GM18507 (cell line): ENCODE data around the gene THY1.
"Not testable (repeated sequence)": the region's sequence is repeated elsewhere in the genome, so short reads cannot be mapped to it uniquely, and the experiment has no call there.

ENCODE experiments used
- DNase-seq: peaks from one replicate; pipeline ENCODE4 v3.0.0; 2011; ENCODE audit warnings: low read depth; ENCODE audit not compliant: insufficient read length; ENCODE audit errors: extremely low spot score
- FAIRE-seq: peaks from 2 replicates; lab custom pipeline; 2011; peaks lifted over from hg19 to GRCh38; lab: Jason Lieb, UNC

THY1 gene

GRCh38 chr11:119446871-119447663 lies 24.1 kb upstream of the THY1 start:
- FAIRE-seq = no peak

GRCh38 chr11:119446434-119446833 lies 23.5 kb upstream of the THY1 start:
- DNase-seq = no peak
- FAIRE-seq = no peak

More at GRCh38 chr11:119446871-119447663, 24.1 kb upstream of the THY1 start:
- DNase-seq = no peak

- DNase-seq (no peak), FAIRE-seq (no peak)
Measured at GRCh38 chr11:119445850-119446249, 22.9 kb upstream of the THY1 start.

- DNase-seq = no peak
- no peak for FAIRE-seq
Measured at GRCh38 chr11:119445379-119445778, 22.4 kb upstream of the THY1 start.

GRCh38 chr11:119441898-119442243 lies 18.9 kb upstream of the THY1 start:
- FAIRE-seq (no peak), DNase-seq (no peak)

- DNase-seq = no peak
- no peak for FAIRE-seq
Measured at GRCh38 chr11:119438599-119438998, 15.6 kb upstream of the THY1 start.

GRCh38 chr11:119437521-119437920 lies 14.5 kb upstream of the THY1 start:
- FAIRE-seq, DNase-seq: not testable (repeated sequence)

- DNase-seq (no peak), FAIRE-seq (no peak)
Measured at GRCh38 chr11:119436711-119437110, 13.7 kb upstream of the THY1 start.

- DNase-seq (no peak), FAIRE-seq (no peak)
Measured at GRCh38 chr11:119436093-119436492, 13.1 kb upstream of the THY1 start.

GRCh38 chr11:119434591-119435330 lies 11.8 kb upstream of the THY1 start:
- FAIRE-seq (no peak), DNase-seq (no peak)

- no peak for DNase-seq
- no peak for FAIRE-seq
Measured at GRCh38 chr11:119433358-119433725, 10.4 kb upstream of the THY1 start.

- FAIRE-seq (no peak), DNase-seq (no peak)
Measured at GRCh38 chr11:119432484-119433357, 9.7 kb upstream of the THY1 start.

- FAIRE-seq (no peak), DNase-seq (no peak)
Measured at GRCh38 chr11:119431523-119431922, 8.6 kb upstream of the THY1 start.

- no peak for FAIRE-seq
- no peak for DNase-seq
Measured at GRCh38 chr11:119427279-119427678, 4.3 kb upstream of the THY1 start.

- no peak for FAIRE-seq
Measured at GRCh38 chr11:119426142-119426541, 3.2 kb upstream of the THY1 start.

GRCh38 chr11:119424775-119425174 lies 1.8 kb upstream of the THY1 start:
- DNase-seq (no peak), FAIRE-seq (no peak)

More at GRCh38 chr11:119426142-119426541, 3.2 kb upstream of the THY1 start:
- DNase-seq = no peak

- DNase-seq (no peak), FAIRE-seq (no peak)
Measured at GRCh38 chr11:119424276-119424675, 1.3 kb upstream of the THY1 start.

GRCh38 chr11:119423509-119424254 lies 710 bp upstream of the THY1 start:
- no peak for FAIRE-seq
- no peak for DNase-seq
